ENCODE data around the gene SNX5.

Gene SNX5

DNA sequence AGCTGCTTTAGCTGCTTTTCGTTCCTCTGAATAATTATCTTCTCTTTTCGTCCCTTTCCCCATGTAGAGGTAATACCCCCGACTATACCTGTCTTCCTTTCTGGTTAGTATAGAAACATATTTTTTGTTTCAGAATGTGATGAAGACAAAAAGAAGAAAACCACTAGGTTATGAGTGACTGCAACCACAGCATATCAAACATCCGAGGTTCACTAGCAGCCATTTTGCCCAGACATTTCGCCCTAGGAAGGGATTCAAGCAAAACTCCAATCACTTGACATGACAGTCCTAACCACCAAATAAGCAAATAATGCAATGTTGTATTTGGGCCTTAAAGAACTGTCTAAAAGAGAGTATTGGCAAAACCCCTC lies 9.4 kb downstream of the SNX5 start:
- no peak for DNase-seq

DNA sequence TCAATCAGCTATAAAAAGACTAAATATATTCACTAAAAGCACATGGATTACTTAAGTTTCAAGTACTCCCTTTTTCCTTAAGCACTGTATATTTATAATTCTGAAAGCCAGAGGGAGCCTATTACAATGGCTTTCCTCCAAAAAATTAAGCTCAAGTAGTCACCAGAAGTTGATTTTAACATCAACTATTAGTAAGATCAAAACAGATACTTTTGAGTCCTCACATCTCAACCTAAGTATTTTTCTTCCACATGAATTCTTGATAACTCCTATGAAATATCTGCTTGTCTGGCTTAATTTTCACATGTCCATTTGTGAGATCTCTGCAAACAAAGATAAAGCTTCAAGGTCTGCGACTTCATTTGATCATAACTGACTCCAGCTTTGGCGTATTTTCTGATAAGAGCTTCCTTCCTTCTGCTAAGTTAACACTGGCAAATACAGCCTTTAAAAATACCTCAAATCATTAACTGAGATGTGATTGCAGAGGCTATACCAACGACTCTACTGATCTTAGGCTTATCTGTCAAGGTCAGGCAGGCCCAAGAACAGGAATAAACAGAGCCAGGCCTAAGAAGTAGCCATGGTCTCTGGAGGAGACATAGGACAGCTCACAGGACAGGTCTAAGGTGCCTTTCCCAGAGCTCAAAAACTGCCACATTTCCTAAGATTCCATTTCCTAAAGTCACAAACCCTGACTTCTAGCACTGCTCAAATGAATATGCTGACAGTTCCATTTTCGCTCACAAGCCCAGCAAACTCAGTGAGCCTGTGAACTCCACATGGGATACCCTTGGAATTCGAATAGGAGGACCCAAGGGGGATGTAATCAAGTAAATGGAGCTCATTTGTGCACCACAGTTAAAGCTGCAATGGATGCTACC lies 10.0 kb downstream of the SNX5 start:
- DNase-seq, result no peak

DNA sequence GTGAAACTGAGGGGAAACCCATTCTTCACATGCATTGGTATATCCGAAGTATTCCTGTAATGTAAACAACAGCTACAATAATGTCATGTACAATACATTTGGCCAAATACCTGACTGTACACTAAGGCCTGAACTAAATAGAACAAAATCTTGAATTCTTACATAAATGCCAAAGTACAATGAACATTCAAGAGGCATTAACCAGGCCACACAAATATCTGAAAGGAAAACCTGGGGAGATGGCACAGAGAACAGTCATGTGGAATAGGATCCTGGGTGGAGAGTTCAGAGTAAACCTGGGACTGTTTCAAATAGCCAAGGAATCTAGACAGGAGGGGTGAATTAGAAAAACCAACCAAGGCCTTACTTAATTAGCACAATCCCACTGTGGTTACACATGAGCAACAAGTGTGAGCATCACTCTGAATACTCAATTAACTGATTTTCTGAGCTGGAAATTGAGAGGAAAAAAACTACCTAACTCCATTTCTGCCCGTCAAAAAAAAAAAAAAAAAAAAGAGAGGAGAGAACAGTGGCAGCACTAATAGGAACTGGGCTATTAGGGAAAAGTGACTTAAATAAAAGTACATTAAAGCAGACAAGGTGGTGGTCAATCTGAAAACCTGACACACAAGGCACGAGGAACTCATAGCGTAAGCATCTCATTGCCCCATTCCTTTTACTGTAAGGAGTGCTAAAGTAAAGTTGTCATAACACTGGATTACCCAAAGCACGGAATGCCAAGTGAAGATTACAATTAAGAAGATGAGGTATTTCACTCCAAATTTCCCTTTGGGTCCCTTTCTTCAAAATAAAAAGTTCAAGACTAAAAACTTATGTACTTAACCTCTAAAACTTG lies 10.9 kb downstream of the SNX5 start:
- DNase-seq, result no peak

DNA sequence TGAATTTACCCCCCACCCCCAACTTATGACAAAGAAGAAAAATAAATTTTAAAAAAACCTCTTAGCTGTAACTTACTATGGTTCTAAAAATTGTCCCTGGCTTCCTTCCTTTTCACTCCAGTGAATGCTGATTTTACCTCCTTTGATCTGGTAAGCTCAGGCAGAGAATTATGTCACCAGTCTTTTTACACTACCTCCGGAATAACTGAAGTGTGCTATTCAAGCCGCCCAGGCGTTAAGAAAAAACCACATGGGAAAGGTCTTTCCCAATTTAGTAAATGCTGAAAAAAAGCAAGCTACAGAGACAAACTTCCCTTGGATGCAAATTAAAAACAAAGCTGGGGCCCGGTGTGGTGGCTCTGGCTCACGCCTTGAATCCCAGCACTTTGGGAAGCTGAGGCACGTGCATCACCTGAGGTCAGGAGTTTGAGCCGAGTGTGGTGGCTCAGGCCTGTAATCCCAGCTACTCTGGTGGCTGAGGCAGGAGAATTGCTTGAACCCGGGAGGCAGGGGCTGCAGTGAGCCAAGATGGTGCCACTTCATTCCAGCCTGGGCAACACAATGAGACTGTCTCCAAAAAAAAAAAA lies 12.4 kb downstream of the SNX5 start:
- DNase-seq, result no peak

DNA sequence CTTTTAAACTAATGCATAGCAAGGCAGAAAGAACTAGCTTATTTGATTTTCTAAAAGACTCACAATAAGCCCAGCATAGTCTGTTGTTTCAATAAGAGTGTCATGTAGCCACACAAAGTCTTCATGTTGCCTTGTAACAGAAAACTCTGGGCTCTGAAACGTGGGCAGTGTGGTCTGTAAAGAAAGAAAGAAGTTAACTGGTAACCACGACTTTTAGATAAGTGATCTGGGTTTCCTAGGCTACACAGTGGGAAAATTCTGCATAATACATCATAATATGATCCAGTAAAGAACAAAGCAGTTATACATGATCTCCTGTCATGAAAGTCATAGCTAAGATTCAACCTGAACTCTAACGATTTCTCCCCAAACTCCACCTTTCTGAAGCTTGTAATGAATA lies 13.3 kb downstream of the SNX5 start:
- DNase-seq, result no peak

- DNase-seq, result no peak
Observed at GRCh38 chr20:17953935-17954334, 14.7 kb downstream of the SNX5 start.

DNA sequence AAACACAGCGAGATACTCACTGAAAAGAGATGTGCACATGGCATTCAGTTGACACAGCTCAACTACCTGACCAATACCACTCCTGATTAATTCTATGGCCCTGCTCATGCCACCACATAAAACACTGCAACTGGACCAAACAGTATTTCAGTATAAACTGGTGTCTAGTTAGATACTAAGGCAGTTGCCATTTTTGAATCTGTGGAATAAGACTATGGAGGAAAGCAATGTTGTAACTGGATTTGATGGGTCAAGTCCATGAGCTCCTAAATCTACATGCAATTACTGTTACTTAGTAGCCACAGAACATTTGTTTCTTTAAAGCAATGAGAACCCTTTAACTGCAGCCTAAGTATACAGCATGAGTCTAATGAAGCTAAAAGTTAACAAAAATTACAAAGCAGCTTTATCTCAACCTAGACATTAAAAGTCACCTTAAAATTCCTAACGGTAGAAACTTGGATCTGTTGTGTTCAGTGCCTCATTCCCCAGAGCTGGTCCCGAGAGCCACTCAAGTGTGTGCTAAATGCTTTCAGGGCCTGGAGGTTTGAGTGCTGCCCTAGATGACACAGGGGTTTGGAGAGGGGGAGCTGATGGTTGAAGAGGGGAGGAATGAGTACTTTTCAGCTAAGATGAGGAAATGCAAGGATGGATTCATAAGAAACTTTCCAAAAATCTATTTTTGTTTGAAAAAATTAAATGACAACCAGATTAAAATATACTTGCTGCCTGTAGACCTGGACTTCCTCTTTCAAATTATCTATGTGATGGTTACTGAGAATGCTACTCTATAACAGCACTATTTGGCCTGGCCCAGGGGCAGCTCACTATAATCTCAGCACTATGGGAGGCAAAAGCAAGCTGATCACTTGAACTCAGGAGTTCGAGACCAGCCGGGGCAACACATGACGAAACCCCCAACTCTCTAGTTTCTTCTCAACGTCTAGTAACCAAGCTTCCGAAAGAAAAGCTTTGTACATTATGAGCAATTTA lies 15.6 kb downstream of the SNX5 start:
- DNase-seq, result no peak

DNA sequence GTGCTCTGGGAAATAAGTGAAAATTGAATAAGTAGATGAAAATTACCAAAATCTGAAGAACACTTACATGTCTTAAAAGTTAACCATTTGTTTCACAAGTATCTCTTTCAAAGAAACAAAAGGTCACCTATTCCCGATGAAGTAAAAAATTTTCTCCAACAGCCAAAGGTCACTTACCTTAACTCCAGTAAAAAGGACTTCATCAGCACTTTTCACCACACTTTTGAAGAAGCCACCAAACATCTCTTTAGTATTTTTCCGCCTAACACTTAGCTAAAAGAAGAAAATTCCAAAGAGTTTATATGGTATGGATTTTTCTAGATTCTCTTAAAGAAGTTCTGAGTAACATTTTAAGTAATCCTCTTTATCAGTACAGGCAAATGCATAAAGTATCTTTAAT lies 17.3 kb downstream of the SNX5 start:
- DNase-seq, result no peak

GRCh38 chr20:17950670-17951069 lies 17.9 kb downstream of the SNX5 start:
- no peak for DNase-seq

- DNase-seq, result no peak
Observed at GRCh38 chr20:17949899-17950298, 18.7 kb downstream of the SNX5 start.

DNA sequence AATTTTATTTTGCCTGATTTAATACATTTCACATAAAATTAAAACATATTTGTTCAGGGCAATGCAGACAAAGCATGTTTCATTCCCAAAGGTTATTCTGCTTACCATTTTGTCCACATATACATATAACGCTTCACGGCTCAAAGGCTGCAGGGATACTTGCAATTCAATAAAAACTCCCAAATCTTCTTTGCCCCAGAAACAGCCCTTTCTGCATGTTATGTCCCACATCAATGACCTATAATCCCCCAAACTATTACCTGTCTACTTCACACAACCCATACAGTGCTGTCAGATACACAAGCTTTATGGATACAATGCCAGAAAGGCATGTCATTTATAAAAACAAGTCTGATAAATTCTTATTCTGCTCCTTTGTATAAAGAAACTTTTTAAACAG lies 20.2 kb downstream of the SNX5 start:
- DNase-seq, result no peak

DNA sequence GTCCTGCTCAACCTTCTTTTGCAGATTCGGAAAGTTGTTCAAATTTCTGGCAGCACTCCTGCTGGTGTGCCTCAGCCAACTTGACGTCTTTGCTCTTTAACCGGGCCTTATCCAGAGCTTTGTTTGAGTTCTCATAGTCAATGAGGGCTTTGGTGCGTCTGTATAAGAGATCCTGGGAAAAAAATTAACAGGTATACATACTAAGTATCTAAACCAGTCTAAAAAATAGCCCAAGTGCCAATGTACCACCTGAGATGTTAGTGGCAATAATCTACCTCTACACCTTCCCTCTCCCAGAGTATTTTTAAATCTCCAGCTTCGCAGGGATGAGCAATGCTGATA lies 21.1 kb downstream of the SNX5 start:
- DNase-seq, result no peak

GRCh38 chr20:17946572-17947473 lies 21.8 kb downstream of the SNX5 start:
- no peak for DNase-seq

DNA sequence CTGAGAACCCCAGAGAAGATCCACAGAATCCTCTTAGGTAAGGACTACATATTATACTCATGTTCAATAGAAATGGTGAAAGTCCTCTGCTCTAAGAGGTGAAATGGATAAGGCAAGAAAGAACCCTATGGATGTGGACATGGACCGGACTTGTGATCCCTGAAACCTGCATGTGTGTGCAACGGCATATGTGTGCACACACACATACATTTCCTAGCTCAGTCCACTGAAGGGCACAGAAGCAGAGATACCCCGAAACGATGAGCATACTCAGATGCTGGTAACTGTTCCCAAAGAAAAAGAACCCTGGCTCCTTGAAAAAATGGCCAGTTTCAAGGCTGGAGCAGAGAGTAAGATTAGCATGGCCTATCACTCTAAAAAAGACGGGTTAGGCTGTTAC lies 22.6 kb downstream of the SNX5 start:
- DNase-seq, result no peak

GRCh38 chr20:17944854-17945474 lies 23.6 kb downstream of the SNX5 start:
- DNase-seq, result no peak

DNA sequence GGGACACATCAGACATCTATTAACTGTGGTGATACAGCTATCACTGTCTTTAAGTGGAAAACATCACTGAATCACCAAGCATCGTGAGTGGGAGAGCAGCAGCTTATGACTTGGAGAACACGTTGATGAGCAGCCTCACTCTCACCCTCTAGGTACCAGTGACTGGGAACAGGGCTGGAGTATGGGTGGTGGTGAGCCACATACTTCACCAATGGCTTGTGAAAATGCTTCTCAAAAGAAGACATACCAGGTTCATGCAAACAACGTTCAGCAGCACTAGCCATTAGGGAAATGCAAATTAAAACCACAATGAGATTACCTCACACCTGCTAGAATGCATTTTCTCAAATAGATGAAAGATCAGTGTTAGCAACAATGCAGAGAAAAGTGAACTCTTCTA lies 25.3 kb downstream of the SNX5 start:
- DNase-seq, result no peak

DNA sequence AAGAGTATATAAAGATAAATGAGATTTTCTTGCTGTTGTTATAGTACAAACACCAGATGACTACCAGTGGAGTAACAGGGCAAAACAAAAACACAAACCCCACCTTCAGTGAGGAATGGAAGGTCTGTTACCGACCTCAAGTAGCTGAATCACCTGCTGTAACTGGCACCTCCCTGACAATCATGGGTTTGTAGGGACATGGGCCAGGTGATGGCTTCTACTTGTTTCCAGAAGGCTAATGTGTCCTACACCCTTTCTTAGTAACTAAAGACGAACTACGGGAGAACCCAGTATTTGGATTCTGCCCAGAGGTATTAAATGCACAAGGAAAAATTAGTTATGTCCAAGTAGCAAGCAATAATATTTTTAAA lies 26.8 kb downstream of the SNX5 start:
- DNase-seq, result no peak

GRCh38 chr20:17941087-17941825 lies 27.3 kb downstream of the SNX5 start:
- DNase-seq, result no peak

DNA sequence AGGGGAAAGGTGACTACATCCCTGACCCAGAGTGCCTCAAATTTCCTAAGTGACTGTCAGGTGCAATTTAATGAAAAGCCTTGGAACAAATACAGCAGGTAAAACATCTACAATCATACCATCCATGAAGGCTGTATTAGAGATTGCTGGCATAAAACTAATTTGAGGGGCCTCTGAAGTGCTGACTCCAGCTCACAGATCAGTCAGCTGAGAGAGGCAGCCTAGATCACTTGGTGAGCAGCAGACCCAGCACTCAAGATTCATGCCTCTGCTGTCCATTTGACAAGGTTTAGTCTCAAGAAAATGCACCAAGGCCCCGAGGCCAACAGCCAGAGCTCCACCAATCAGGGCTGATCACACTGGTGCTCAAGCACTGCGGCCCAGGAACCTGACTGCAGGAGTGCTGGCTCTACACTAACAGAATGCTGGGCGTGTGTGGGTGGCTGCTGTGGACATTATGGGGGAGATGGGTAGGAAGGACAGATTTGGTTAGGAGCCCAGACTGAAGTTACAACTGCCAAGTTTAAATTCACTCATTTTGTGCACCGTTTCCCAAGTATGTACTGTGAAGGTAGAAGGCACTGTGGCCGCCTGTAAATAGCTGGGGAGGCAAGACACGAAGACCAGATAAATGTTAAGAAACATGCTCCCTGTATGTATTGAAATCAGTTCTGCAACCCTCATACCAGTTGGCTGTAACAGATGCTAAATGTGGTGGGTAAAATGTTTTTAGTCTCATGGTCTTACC lies 28.2 kb downstream of the SNX5 start:
- DNase-seq, result no peak
